Osteoblast (primary cell): ENCODE data around the gene BDH1. TPM values are rescaled to one million over a fixed set of nuclear protein-coding genes. Genes with fewer than 3 reads are reported as not detected.
"Not testable (repeated sequence)": the region's sequence is repeated elsewhere in the genome, so short reads cannot be mapped to it uniquely, and the experiment has no call there.

Source experiments
- DNase-seq: peaks from one replicate; pipeline ENCODE4 v3.0.0; 2011; ENCODE audit warnings: low spot score, mixed read lengths; ENCODE audit not compliant: insufficient read length; ENCODE audit errors: missing footprints
- H2AFZ ChIP-seq: 2 replicates; pipeline ENCODE4 v1.6.0; 2011; ENCODE audit warnings: mild to moderate bottlenecking, low read length
- H3K27ac ChIP-seq: 2 replicates; pipeline ENCODE4 v1.5.1; 2011; ENCODE audit warnings: mild to moderate bottlenecking, low read depth, low read length, moderate library complexity
- H3K27me3 ChIP-seq: 2 replicates; pipeline ENCODE4 v1.6.0; 2012; ENCODE audit warnings: mild to moderate bottlenecking, control low read depth, inconsistent platforms, low read length, moderate library complexity; ENCODE audit not compliant: insufficient read depth
- H3K36me3 ChIP-seq: 2 replicates; pipeline ENCODE4 v1.5.1; 2011; ENCODE audit warnings: mild to moderate bottlenecking, low read length, control low read depth, moderate library complexity; ENCODE audit not compliant: insufficient read depth
- H3K4me1 ChIP-seq: 2 replicates; pipeline ENCODE4 v1.5.1; 2011; ENCODE audit warnings: mild to moderate bottlenecking, low read length, control low read depth, moderate library complexity; ENCODE audit not compliant: insufficient read depth
- H3K4me2 ChIP-seq: 2 replicates; pipeline ENCODE4 v1.6.0; 2011; ENCODE audit warnings: mild to moderate bottlenecking, low read length; ENCODE audit not compliant: insufficient read depth
- H3K4me3 ChIP-seq: fragments of 200-600 bp; sonication (generic); 3 replicates; pipeline ENCODE4 v1.5.1; 2012; ENCODE audit warnings: mild to moderate bottlenecking, low read length, inconsistent platforms; ENCODE audit not compliant: insufficient read depth
- H3K79me2 ChIP-seq: 2 replicates; pipeline ENCODE4 v1.6.0; 2012; ENCODE audit warnings: mild to moderate bottlenecking, low read length, control low read depth, inconsistent platforms; ENCODE audit not compliant: insufficient read depth
- H3K9me3 ChIP-seq: 2 replicates; pipeline ENCODE4 v1.5.1; 2011; ENCODE audit warnings: low read depth, low read length, control low read depth
- H4K20me1 ChIP-seq: 2 replicates; pipeline ENCODE4 v1.6.0; 2012; ENCODE audit warnings: mild to moderate bottlenecking, low read length, control low read depth; ENCODE audit not compliant: insufficient read depth
- CTCF ChIP-seq: IDR thresholded peaks from 2 replicates; pipeline ENCODE4 v1.5.1; 2011; ENCODE audit warnings: mild to moderate bottlenecking, low read depth, low read length, moderate library complexity; ENCODE audit errors: extremely low read depth
- total RNA-seq: library from RNA; depleted of rRNA; stranded (reverse); fragments of >200 nt; gene quantifications from 2 replicates; pipeline ENCODE4 v1.2.3, GENCODE V29; 2012

The BDH1 gene
- total RNA-seq, 1 donor = 5.8 TPM

GRCh38 chr3:197573048-197573767 lies 17.4 kb upstream of the BDH1 start:
- Histone ChIP-seq H3K36me3 (no peaks in the 10 kb centered on the region), H2AFZ (no peak overlapping the region), H3K9me3 (no peaks in the 10 kb centered on the region), H3K27me3 (peaks cover 10% of the 10 kb centered on the region), H3K4me1 (no peaks in the 10 kb centered on the region), H3K4me3 (no peak overlapping the region), H4K20me1 (no peaks in the 10 kb centered on the region), H3K79me2 (no peaks in the 10 kb centered on the region), H3K4me2 (no peak overlapping the region), H3K27ac (no peak overlapping the region)
- TF ChIP-seq CTCF = no peak
- no peak for DNase-seq

GRCh38 chr3:197571880-197572172 lies 16.1 kb upstream of the BDH1 start:
- H4K20me1 ChIP-seq, H3K27ac ChIP-seq, H3K36me3 ChIP-seq, H3K79me2 ChIP-seq, H3K4me3 ChIP-seq, DNase-seq, H3K4me1 ChIP-seq, H2AFZ ChIP-seq, H3K4me2 ChIP-seq, H3K9me3 ChIP-seq: not testable (repeated sequence)
- H3K27me3 ChIP-seq = peaks cover 10% of the 10 kb centered on the region

- H2AFZ ChIP-seq, H4K20me1 ChIP-seq, H3K79me2 ChIP-seq, H3K27ac ChIP-seq, H3K9me3 ChIP-seq, H3K4me3 ChIP-seq, H3K4me1 ChIP-seq, H3K4me2 ChIP-seq, DNase-seq, H3K36me3 ChIP-seq: not testable (repeated sequence)
- peaks cover 10% of the 10 kb centered on the region for H3K27me3 ChIP-seq
Observed at GRCh38 chr3:197571074-197571879, 15.5 kb upstream of the BDH1 start.

- H3K9me3 ChIP-seq, H3K27me3 ChIP-seq, H3K36me3 ChIP-seq, H3K4me3 ChIP-seq, H2AFZ ChIP-seq, H4K20me1 ChIP-seq, H3K27ac ChIP-seq, H3K79me2 ChIP-seq, H3K4me1 ChIP-seq, H3K4me2 ChIP-seq, DNase-seq: not testable (repeated sequence)
Observed at GRCh38 chr3:197569433-197569832, 13.7 kb upstream of the BDH1 start.

- no peak for TF ChIP-seq CTCF
Observed at GRCh38 chr3:197567904-197568681, 12.3 kb upstream of the BDH1 start.

GRCh38 chr3:197566155-197566554 lies 10.4 kb upstream of the BDH1 start:
- not testable (repeated sequence) for H2AFZ ChIP-seq, H3K4me2 ChIP-seq, H4K20me1 ChIP-seq, DNase-seq, H3K4me3 ChIP-seq, H3K36me3 ChIP-seq, H3K79me2 ChIP-seq, H3K27me3 ChIP-seq, H3K9me3 ChIP-seq, H3K27ac ChIP-seq, H3K4me1 ChIP-seq

More at GRCh38 chr3:197567904-197568681, 12.3 kb upstream of the BDH1 start:
- no peak overlapping the region for H2AFZ ChIP-seq
- H3K4me1 ChIP-seq = no peaks in the 10 kb centered on the region
- no peaks in the 10 kb centered on the region for H3K9me3 ChIP-seq
- H3K4me2 ChIP-seq = no peak overlapping the region
- H3K4me3 ChIP-seq = no peak overlapping the region
- no peaks in the 10 kb centered on the region for H3K79me2 ChIP-seq
- H3K27me3 ChIP-seq = no peaks in the 10 kb centered on the region
- DNase-seq = no peak
- H3K27ac ChIP-seq = no peak overlapping the region
- H4K20me1 ChIP-seq = no peaks in the 10 kb centered on the region
- no peaks in the 10 kb centered on the region for H3K36me3 ChIP-seq
